GM23338 (cell line): ENCODE measurements around the gene TRAF3. TPM values are rescaled to one million over a fixed set of nuclear protein-coding genes. Genes with fewer than 3 reads are reported as not detected.

Source experiments
- ATAC-seq: fragments of 200-7000 bp; cut with Tn5 transposase; 3 replicates; pipeline ENCODE4 v1.9.1; 2020
- DNase-seq: peaks from one replicate; pipeline ENCODE4 v3.0.0-alpha.2; 2015; ENCODE audit warnings: low spot score
- H2AFZ ChIP-seq: fragments of 200-600 bp; sonication (generic); 2 replicates; pipeline ENCODE4 v1.8.0; 2016; ENCODE audit warnings: antibody characterized with exemption, mild to moderate bottlenecking, moderate library complexity
- H3F3A ChIP-seq: fragments of 200-600 bp; sonication (generic); replicated peaks from 2 replicates; pipeline ENCODE4 v1.8.0; 2017; ENCODE audit warnings: antibody characterized with exemption, mixed run types, low read depth
- H3K27ac ChIP-seq: fragments of 200-600 bp; sonication (generic); 2 replicates; pipeline ENCODE4 v1.6.1; 2016; ENCODE audit warnings: low read depth
- H3K27me3 ChIP-seq: fragments of 200-600 bp; sonication (generic); 2 replicates; pipeline ENCODE4 v1.8.0; 2016; ENCODE audit warnings: mild to moderate bottlenecking, mixed run types, moderate library complexity; ENCODE audit not compliant: insufficient read depth
- H3K36me3 ChIP-seq: fragments of 200-600 bp; sonication (generic); 2 replicates; pipeline ENCODE4 v1.8.0; 2016; ENCODE audit warnings: mild to moderate bottlenecking; ENCODE audit not compliant: insufficient read depth
- H3K4me1 ChIP-seq: fragments of 200-600 bp; sonication (generic); 2 replicates; pipeline ENCODE4 v1.8.0; 2016; ENCODE audit warnings: mild to moderate bottlenecking, moderate library complexity; ENCODE audit not compliant: insufficient read depth
- H3K4me2 ChIP-seq: fragments of 200-600 bp; sonication (generic); 2 replicates; pipeline ENCODE4 v1.7.1; 2017; ENCODE audit warnings: mixed run types
- H3K4me3 ChIP-seq: fragments of 200-600 bp; sonication (generic); 2 replicates; pipeline ENCODE4 v1.6.1; 2016; ENCODE audit warnings: mixed run types
- H3K79me2 ChIP-seq: fragments of 200-600 bp; sonication (generic); replicated peaks from 2 replicates; pipeline ENCODE4 v1.8.0; 2017; ENCODE audit warnings: mild to moderate bottlenecking; ENCODE audit not compliant: insufficient read depth
- H3K9me2 ChIP-seq: fragments of 200-600 bp; sonication (generic); 2 replicates; pipeline ENCODE4 v1.8.0; 2017; ENCODE audit not compliant: insufficient read depth
- H4K20me1 ChIP-seq: fragments of 200-600 bp; sonication (generic); replicated peaks from 2 replicates; pipeline ENCODE4 v1.8.0; 2017; ENCODE audit warnings: mild to moderate bottlenecking; ENCODE audit not compliant: insufficient read depth
- H3K27ac Mint-ChIP-seq: 2 replicates; pipeline ENCODE4 v1.8.0; 2020; ENCODE audit warnings: inconsistent platforms, mild to moderate bottlenecking, moderate library complexity, mixed read lengths
- H3K27me3 Mint-ChIP-seq: 3 replicates; pipeline ENCODE4 v1.8.0; 2022; ENCODE audit warnings: low read depth, mild to moderate bottlenecking, moderate library complexity, mixed read lengths, inconsistent platforms; ENCODE audit not compliant: insufficient read depth, poor library complexity
- H3K36me3 Mint-ChIP-seq: 3 replicates; pipeline ENCODE4 v1.8.0; 2021; ENCODE audit warnings: low read depth, mild to moderate bottlenecking, inconsistent platforms, moderate library complexity, mixed read lengths
- H3K4me1 Mint-ChIP-seq: 3 replicates; pipeline ENCODE4 v1.8.0; 2020; ENCODE audit warnings: mild to moderate bottlenecking, inconsistent platforms, mixed read lengths
- H3K4me3 Mint-ChIP-seq: 3 replicates; pipeline ENCODE4 v1.8.0; 2021; ENCODE audit warnings: moderate library complexity, mild to moderate bottlenecking, inconsistent platforms, mixed read lengths
- H3K9me3 Mint-ChIP-seq: 3 replicates; pipeline ENCODE4 v1.8.0; 2020; ENCODE audit warnings: moderate library complexity, mild to moderate bottlenecking, inconsistent platforms, mixed read lengths
- ETS1 ChIP-seq: IDR thresholded peaks from 2 replicates; pipeline ENCODE4 v1.6.1; 2016; ENCODE audit warnings: antibody characterized with exemption
- EZH2phosphoT487 ChIP-seq: fragments of 200-600 bp; sonication (generic); IDR thresholded peaks from one replicate; pipeline ENCODE4 v1.8.1; 2018; ENCODE audit warnings: antibody characterized with exemption; ENCODE audit not compliant: unreplicated experiment
- NANOG ChIP-seq: IDR thresholded peaks from 2 replicates; pipeline ENCODE4 v1.6.1; 2016; ENCODE audit warnings: antibody characterized with exemption, borderline replicate concordance
- POLR2AphosphoS5 ChIP-seq: IDR thresholded peaks from 2 replicates; pipeline ENCODE4 v1.6.1; 2016; ENCODE audit warnings: antibody characterized with exemption, low read depth
- REST ChIP-seq: IDR thresholded peaks from one replicate; pipeline ENCODE4 v1.6.1; 2018; ENCODE audit warnings: antibody characterized with exemption; ENCODE audit not compliant: unreplicated experiment
- ZNF462 ChIP-seq: fragments of 250-450 bp; sonication (Bioruptor Pico); IDR thresholded peaks from 2 replicates; pipeline ENCODE4 v1.5.0; 2020; ENCODE audit warnings: mild to moderate bottlenecking, moderate library complexity
- polyA plus RNA-seq: library from polyadenylated mRNA; unstranded; fragments of >200 nt; fragmentation: Nextera tagmentation; extraction: Ambion mirVana; gene quantifications from 2 replicates; pipeline ENCODE4 v1.2.1, GENCODE V29; 2016
- total RNA-seq: library from RNA; depleted of rRNA; stranded (reverse); fragments of >200 nt; shearing (Covaris generic); gene quantifications from 2 replicates; pipeline ENCODE4 v1.2.3, GENCODE V29; 2014

Gene TRAF3
- total and polyA plus RNA-seq, 2 experiments from 2014 or later = 3.7 to 9.3 TPM

GRCh38 chr14:102914474-102915291 is 137.4 kb downstream of the TRAF3 start (continued):
- no peak for TF ChIP-seq ZNF462 (CRISPR knock-in tag)
- TF ChIP-seq EZH2phosphoT487 = no peak
- no peak for TF ChIP-seq ETS1
- TF ChIP-seq NANOG = no peak

- no peaks in the 10 kb centered on the region for H3K79me2 ChIP-seq
- Mint-ChIP-seq H3K4me3 (no peak overlapping the region), H3K27ac (no peak overlapping the region), H3K9me3 (no peaks in the 10 kb centered on the region; the same call in 2 of the 3 replicates), H3K4me1 (no peaks in the 10 kb centered on the region), H3K27me3 (peaks cover 2% of the 10 kb centered on the region), H3K36me3 (no peaks in the 10 kb centered on the region)
- H3K4me2 ChIP-seq = no peak overlapping the region
- H3K4me3 ChIP-seq = no peak overlapping the region
- no peaks in the 10 kb centered on the region for H3K4me1 ChIP-seq
- H4K20me1 ChIP-seq = no peaks in the 10 kb centered on the region; the same call in 1 of the 2 replicates
- no peak overlapping the region for H2AFZ ChIP-seq
- no peaks in the 10 kb centered on the region for H3K36me3 ChIP-seq
- H3K27me3 ChIP-seq = no peaks in the 10 kb centered on the region
- DNase-seq (no peak), ATAC-seq (no peak)
- 0 out of 2 replicates have a peak, but pooled peaks cover 7% of the 10 kb centered on the region for H3F3A ChIP-seq
- peaks cover 6% of the 10 kb centered on the region; the same call in 1 of the 2 replicates for H3K9me2 ChIP-seq
- H3K27ac ChIP-seq = no peak overlapping the region
- TF ChIP-seq POLR2AphosphoS5 (no peak), REST (no peak)
Observed at GRCh38 chr14:102915292-102916110, 138.3 kb downstream of the TRAF3 start.
